Suprapubic skin (tissue), 4 donors: ENCODE measurements around the gene ANAPC1.

ENCODE experiments used
- EP300 ChIP-seq: sonication (generic); formaldehyde crosslinking; IDR thresholded peaks from one replicate; pipeline ENCODE4 v1.6.1; 2017; ENCODE audit warnings: antibody characterized with exemption
- POLR2A ChIP-seq, 2 donors: fragments of 450-650 bp; IDR thresholded peaks; one replicate each; pipeline ENCODE4 v1.6.1; 2017; ENCODE audit warnings: antibody characterized with exemption in 2 of 2, mild to moderate bottlenecking in 2 of 2, moderate library complexity in 2 of 2
- POLR2AphosphoS5 ChIP-seq, 3 donors: sonication (generic); formaldehyde crosslinking; IDR thresholded peaks; one replicate each; pipeline ENCODE4 v1.6.1; 2017; ENCODE audit warnings: antibody characterized with exemption in 3 of 3
- TF ChIP-seq, protein P1 (sequence below), 2 donors: fragments of 200-600 bp in 1 of 2; fragments of 450-650 bp in 1 of 2; sonication (generic) in 1 of 2; IDR thresholded peaks; one replicate each; pipeline ENCODE4 v1.5.1; 2016 to 2019; ENCODE audit warnings: antibody characterized with exemption in 2 of 2, mild to moderate bottlenecking in 1 of 2, moderate library complexity in 1 of 2

DNA sequence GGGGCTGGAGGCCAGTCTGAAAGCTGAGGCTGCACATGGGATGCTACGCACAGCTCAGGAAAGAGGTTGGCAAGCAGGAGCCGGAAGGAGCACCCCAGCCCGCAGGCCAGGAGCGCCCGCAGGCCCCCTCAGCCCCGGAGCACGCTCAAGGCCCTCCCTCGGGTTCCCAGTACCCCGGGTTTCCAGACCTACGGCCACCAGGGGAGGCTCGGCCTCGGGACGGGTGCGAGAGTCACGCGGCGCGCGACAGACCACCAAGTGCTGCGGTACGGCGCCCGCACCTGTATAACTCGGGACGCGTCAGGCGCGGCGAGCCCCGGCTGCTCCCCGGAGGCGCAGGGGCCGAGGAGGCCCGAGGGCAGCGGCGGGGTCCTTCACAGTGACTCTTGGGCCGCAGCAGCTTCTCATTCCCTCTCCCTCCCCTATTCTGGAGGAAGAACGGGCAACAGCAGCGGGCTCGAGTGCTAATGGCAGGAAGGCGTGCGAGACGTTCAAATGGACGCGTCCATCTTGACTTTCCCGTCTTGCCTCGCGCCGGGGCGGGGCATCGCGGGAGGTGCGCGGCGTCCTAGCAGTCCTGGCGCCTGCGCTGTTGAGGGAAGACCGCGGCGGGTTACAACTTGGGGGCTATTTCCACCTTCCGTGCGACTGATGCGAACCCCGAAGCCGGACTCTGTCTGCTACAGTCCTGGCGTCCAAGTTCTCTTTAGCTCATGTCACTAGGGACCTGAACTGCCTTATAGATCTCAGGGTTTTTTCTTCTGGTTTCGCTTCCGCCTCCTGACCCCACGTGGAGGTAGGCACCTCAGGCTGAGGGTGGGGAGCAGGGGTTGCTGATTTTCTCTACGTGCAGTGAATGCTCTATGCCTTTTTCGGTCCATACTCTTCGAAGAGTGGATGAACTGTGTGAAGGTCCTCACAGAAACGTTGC is at the start of gene ANAPC1:
- TF ChIP-seq, protein P1, sequence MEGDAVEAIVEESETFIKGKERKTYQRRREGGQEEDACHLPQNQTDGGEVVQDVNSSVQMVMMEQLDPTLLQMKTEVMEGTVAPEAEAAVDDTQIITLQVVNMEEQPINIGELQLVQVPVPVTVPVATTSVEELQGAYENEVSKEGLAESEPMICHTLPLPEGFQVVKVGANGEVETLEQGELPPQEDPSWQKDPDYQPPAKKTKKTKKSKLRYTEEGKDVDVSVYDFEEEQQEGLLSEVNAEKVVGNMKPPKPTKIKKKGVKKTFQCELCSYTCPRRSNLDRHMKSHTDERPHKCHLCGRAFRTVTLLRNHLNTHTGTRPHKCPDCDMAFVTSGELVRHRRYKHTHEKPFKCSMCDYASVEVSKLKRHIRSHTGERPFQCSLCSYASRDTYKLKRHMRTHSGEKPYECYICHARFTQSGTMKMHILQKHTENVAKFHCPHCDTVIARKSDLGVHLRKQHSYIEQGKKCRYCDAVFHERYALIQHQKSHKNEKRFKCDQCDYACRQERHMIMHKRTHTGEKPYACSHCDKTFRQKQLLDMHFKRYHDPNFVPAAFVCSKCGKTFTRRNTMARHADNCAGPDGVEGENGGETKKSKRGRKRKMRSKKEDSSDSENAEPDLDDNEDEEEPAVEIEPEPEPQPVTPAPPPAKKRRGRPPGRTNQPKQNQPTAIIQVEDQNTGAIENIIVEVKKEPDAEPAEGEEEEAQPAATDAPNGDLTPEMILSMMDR (IDR thresholded peaks at IDR 0.05) = no peak
- TF ChIP-seq EP300 = no peak
- TF ChIP-seq POLR2A (IDR thresholded peaks at IDR 0.05) = peak in 1 of 2 donors; percentile 23
- TF ChIP-seq POLR2AphosphoS5 (IDR thresholded peaks at IDR 0.05) = peak in 2 of 3 donors; percentile 3 to 23
